HG02870 (cell line): ENCODE measurements around the gene SUSD6.

Source experiments
- ATAC-seq: cut with Tn5 transposase; IDR thresholded peaks from one replicate; pipeline ENCODE4 v1.9.1; 2021; ENCODE audit warnings: mild to moderate bottlenecking, moderate library complexity; ENCODE audit not compliant: unreplicated experiment

The SUSD6 gene

GRCh38 chr14:69755296-69755695, 143.9 kb downstream of the SUSD6 start:
- ATAC-seq, result no peak

- no peak for ATAC-seq
Observed at GRCh38 chr14:69755784-69756183, 144.4 kb downstream of the SUSD6 start.

GRCh38 chr14:69756298-69756697, 144.9 kb downstream of the SUSD6 start:
- no peak for ATAC-seq

- no peak for ATAC-seq
Observed at GRCh38 chr14:69760810-69761209, 149.4 kb downstream of the SUSD6 start.

DNA sequence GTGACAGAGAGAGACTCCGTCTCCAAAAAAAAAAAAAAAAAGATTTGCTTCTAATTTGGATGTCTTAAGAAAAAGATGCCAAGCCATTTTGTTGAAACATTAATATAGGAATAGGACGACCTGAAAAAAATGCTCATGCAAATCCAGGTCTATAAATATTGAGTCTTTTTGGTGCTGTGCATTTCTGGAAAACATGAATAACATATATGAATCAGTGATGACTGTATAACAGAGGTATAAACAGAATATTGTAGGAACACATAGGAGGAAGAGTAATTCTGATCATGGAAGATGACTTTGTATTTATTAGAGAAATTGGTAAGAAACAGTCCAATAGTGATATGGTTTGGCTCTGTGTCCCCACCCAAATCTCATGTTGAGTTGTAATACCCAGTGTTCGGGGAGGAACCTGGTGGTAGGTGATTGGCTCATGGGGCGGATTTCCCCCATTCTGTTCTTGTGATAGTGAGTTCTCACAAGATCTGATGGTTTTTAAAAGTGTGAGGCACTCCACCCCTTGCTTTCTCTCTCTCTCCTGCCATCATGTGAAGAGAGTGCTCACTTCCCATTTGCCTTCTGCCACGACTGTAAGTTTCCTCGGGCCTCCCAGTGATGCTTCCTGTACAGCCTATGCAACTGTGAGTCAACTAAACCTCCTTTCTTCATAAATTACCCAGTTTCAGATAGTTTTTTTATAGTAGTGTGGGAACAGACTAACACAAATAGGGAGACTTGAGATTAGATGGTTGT, 152.5 kb downstream of the SUSD6 start:
- no peak for ATAC-seq
